HG02763 (cell line): Measurements from ENCODE around the gene ABHD12B.

ENCODE experiments used
- ATAC-seq: cut with Tn5 transposase; IDR thresholded peaks from one replicate; pipeline ENCODE4 v1.9.1; 2021; ENCODE audit warnings: mild to moderate bottlenecking, moderate library complexity; ENCODE audit not compliant: unreplicated experiment

ABHD12B gene, protein sequence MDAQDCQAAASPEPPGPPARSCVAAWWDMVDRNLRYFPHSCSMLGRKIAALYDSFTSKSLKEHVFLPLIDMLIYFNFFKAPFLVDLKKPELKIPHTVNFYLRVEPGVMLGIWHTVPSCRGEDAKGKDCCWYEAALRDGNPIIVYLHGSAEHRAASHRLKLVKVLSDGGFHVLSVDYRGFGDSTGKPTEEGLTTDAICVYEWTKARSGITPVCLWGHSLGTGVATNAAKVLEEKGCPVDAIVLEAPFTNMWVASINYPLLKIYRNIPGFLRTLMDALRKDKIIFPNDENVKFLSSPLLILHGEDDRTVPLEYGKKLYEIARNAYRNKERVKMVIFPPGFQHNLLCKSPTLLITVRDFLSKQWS

DNA sequence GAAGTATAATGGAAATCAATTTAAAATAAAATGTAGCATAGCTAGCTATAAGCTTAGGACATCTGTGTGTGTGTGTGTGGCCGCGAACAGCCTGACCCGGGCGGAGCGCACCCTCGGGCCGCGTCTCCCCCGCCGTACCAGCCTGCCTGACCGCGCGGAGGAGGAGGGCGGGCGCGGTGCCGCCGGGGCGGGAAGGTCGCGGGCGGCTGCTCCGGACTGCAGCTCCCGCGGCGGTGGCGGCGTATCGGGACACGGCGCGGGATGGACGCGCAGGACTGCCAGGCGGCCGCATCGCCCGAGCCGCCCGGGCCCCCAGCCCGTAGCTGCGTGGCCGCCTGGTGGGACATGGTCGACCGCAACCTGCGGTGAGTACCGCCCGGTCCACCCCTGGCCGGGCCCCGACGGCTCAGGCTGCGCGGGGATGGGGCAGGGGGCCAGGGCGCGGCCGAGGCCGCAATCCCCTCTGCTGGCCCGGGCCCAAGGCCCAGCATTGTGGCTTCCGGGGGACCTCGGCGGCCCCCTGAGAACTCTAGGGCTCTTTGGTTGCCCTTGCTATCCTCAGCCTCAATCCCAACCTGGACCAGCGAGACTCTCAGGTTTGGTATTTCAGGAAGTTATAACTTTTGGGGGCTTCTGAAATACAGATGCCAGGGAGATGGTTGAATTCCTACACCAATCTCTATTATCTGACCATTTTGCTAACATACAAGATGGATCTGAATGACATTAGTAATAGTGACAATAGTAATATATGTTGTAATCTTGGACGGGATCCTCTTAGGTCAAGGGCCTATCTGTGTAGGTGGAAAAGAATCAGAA, at the start of gene ABHD12B:
TSS of gene ABHD12B (plus strand) at position 140 of the 819 bp plus-strand sequence. CDS start at position 262, 122 bp downstream.
- ATAC-seq: no peak

DNA sequence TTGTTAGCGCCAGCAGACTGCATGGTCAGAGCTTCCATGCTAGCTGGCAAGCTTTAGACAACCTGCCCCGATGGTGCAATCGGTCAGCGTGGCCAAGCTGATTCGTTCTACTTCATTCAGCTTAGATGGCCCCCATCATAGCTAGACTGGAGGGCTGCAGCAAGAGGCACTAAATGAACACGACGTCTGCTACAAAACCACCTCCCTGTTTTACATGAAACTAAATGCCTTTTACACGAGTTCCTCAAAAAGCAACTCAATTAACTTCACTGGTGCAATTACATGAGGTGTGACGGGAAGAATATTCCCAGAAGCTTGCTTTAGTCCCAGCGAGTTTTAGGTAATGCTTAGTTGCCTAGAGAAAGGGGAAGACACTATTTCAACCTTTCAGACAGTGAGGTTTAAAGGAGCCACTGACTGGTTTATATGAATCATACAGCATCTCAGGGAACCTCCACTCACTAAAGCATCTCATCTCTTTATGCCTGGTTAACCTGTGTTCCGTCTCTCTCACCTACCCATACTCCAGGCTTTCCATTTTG, 49.3 kb upstream of the ABHD12B start:
- ATAC-seq: no peak

DNA sequence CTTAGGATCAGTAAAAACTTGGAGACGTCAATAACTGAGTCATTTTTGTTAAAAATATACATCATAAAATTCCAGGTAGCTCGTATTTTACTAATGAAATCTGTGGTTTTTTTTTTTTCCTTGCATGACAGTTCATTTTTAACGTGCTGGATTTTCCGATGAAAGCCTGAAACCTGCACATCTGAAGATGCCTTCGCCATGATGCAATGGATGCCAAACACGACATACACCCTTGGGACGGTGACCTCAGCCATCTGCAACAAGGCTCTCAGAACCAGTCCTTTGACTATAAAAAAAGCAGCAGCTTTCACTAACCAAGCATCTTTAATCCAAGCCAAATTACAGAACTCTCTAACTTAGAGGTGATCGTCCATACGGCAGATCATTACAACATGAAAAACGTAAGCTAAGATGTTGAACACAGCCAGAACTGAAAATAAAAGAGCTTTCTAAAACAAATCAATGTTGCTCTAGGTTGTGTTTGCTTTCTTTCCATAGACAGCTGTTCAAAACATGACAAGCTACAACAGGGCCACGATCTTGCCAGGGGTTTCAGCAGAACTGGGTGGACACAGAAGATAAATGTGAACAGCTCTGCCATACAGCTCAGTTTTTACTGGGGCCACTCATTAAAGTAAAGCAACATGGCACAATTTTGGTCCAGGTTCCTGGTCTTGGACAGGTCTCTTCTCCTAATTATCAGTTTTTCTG, 48.6 kb upstream of the ABHD12B start:
- ATAC-seq: peak; percentile 16

DNA sequence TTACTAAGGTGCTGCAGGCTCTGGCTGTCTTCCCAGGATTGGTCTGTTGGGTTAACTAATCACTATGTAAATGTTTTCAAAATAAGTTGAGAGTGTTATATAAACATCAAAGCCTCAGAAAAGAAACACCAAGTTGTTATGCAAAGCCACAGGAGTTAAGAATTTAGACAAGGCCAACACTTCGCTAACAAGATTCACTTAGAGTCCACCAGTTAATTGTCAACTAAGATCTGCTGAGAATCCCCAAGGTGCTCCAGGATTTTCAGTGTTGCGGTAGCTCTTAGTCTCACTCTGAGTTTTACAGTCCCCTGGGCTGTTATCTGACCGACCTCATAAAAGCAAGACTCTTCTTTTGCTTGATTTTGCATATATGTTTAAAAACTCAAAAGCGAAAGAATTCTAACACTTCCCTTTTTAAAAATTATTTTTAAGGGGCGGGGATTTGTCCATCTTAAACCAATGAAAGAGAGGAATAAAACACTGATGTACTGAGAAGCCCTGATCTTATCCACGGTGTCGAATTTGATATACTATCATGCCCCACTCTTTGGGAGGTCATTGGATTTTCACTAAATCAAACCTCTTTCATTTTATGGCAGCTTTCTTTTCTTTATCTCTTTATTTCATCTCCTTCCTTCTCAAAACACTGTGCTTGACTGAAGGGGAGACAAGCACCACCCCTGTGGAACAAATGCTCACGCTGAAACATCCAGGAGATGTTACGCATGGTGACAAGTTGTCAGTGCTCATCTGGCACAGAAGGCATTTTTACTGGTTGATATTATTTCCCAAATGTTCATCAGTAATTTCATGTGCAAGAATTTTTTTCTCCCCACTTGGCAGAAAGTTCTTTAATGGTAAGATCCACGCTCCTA, 47.9 kb upstream of the ABHD12B start:
- peak; percentile 65 for ATAC-seq

DNA sequence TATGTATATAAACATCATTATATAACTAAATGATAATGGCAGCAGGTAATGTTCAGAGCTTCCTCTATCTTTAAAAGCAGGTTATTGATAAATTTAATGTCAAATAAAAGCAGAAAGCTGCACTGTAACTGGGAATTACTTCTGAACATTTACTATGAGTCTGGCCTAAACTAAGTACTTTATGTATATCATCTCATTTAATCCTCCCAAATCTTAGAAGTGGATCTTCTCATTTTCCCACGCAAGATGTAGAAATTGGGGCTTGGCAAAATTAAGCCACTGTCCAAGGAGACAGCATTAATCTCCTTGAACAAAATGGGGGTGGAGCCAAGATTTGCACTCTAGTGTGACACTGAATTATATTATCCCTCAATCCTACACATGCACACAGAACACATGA, 46.5 kb upstream of the ABHD12B start:
- no peak for ATAC-seq

DNA sequence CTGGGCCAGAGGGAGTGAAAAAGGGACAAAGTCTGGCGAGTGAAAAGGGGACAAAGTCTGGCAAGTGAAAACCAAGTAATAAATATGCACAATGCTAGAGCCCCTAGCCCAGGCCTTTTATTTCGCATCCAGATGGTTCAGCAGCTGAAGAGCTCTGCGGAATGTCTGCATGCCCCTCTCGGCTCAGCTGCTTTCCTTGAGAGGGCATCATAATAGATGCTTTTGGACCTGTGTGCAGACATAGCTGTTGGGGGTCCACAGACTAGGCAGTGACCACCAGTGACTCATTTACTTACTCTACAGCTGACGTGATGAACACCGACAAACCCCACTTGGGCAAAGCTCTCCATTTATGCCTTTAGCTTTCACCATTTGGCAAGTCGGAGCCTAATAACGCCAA, 45.2 kb upstream of the ABHD12B start:
- ATAC-seq: no peak

DNA sequence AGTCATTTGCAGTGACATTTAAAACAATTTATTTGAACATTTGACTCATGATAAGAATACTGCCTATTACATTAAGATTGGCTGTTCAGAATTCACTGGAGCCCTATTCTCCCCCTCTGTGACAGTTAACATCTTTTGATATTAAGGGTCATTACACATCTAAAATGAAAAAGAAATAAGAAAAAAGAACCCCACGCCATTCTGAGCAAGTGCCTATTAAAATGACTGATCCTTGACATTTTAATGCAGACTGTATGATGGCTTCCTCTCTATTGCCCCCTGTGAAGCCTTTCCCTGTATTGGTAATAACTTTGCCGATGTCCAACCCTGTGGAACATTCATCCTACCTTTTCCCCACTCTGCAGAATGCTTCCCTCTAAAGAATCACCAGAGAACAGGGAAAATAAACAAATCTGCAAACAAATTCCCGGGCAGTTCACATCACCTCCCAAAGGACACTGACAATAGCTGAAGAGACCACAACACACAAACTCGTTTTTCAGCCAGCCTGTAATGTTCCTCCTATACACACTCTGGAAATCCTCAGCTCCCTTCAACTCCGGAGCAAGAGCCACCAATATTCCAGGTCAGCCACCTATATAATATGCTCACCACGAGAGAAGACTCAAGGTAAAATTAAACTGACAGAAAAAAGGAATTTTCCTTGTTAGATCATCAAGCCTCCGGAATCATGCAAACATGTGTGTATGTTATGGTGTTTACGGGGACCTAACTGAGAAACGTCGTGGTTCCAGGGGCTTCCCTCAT, 42.9 kb upstream of the ABHD12B start:
- ATAC-seq: no peak

DNA sequence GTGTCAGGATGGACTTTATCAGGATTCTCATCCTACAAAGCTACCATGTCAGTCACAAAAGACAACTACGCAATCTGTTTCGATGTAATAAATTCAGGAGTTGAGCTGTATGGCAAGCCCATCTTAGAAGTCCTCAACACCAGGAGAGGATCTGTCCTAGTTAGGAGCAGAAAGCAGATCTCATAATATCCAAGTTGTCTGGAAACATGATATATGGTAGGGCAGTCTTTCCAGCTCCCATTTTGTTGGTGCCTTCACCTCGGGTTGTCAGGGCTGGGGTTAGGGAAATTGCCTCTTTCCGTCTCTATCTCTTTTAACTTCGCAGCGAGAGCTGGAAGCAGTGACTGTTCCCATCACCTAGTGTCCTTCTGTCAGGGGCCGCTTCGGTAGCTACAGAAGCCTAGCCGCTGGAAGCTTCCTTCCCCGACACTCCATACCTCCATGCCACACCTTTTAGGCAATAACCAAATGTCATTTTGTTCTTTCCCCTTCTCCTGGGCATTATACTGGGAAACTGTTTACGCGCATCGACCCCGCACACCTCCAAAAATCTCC, 42.3 kb upstream of the ABHD12B start:
- no peak for ATAC-seq

DNA sequence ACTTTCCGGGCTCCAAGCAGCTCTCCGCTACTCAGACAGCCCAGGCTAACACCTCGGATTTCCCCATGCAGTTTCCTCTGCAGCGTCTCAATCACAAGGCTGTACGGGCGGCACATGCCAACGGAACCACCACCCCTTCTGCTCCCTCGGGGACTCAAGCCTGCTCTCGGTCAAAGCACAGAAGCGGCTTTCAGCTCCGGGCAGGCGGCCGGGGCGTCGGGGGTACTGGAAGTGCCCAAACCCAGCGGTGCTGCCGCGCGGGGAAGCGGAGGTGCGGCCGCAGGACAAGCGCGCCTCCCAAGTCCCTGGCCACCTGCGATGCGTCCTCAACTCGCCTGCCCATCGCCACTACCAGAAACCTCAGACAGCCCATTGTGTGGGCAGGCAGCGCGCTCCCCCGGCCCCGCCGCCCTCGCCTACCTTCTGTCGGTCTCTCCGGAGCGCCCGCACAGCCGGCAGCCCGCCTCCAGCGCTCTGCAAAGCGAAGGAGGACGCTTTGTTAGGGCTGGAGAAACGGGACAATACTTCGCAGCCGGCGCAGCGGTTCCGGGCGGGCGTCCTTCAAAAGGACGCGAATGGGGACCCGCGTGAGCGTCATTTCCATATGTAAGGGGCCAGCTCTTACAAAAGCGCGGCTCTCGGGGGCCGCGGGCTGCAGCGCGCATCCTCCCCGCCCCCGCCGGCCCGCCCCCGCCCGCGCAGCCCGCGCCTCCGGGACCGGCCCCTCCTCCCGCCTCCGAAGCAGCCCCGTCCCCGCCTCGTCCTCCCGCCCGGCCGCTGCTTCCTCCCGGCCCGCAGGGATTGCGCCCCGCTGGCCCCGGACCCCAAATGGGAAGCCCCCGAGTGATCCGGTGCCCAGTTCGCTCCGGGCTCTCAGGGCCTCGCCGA, 41.6 kb upstream of the ABHD12B start:
- ATAC-seq: peak; percentile 39

DNA sequence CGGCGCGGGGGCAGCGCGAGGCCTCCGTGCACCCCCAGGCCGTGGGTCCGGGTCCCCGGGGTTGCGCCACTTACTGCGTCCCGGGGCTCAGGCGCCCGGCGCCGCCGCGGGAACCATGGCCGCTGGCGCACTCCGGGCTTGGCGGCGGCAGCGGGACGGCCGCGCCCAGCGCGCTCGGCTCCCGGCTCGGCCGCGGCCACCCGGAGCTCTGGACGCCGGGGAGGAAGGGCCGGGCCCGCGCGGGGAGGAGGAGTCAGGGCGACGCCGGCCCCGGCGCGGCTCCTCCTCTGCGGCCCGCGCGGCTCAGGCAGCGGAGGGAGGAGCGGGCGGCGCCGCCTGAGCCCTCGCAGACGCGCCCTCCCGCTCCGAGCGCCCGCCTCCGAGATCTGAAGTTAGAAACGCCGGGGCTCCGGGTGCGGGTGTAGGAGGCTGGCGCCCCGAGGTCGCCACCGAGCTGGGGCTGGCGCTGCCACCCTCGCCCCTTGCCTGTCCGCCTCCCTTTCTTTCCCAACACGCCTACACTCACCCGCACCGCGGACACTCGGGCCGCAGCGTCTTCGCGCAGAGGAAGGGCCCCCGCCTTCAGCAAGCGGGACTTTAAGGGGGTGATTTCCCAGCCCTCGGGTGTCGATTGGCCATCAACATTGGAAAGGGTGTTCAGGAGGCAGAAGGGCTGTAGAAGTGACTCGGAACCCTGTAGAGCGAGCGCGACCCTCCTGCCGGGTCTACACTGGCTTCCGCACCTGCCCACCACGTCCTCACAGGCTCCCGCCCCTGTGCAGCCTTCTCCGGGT, 40.7 kb upstream of the ABHD12B start, which contains the start of gene NIN:
TSS of gene NIN (minus strand) at position 231 of the 794 bp plus-strand sequence. CDS start 9,106 bp downstream, outside the sequence.
- ATAC-seq: peak; percentile 80

DNA sequence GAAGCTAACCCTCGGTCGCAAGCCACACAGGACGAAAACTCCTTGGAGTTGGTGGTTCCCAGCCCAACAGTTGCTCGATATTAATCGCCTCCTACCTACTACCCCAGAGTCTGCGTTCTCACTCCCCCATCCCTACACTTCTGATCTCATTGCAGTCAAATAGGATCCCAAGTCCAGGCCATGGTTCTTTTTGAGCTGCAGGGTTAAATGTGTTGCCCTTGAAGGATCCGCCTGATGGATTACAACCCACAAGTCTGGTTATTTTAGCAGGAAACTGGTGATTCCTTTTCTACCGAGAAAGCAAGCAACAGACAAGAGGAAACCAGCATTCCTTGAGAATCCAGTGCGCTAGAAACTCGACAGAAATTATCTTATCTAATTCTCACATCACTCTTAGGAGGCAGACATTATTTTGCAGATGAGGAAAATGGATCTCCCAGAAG, 40.1 kb upstream of the ABHD12B start:
- no peak for ATAC-seq

DNA sequence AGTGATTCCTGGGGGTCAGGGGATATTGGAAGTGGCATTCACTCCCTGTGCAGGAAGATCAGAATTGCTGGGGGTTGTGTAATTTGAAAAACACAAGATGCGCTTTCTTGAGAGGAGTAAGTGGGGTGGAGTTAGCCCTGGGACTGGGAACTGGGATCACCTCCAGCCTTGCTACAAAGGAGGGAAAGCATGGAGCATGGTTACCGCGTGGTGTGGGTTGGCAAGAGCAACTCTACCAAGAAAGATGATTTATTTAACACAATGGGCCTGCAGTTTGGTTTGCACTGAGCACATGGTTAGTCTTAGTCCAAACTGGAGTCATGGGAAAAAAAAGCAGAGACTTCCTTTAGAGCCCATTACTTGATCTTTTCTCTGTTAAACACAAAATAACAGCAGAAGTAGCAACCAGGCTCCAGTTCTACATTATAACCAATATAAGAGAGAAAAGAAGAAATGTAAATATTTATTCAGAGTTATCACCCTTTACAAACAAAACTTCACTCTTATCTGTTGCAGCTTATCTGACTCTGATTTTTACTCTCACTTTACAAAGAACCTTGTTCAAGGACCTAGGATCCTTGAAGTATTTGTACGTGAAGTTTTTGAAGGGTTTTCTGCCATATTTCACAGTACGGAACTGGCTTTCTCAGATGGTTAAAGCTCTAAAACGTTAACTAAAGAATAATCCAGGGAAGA, 38.8 kb upstream of the ABHD12B start:
- ATAC-seq: no peak

DNA sequence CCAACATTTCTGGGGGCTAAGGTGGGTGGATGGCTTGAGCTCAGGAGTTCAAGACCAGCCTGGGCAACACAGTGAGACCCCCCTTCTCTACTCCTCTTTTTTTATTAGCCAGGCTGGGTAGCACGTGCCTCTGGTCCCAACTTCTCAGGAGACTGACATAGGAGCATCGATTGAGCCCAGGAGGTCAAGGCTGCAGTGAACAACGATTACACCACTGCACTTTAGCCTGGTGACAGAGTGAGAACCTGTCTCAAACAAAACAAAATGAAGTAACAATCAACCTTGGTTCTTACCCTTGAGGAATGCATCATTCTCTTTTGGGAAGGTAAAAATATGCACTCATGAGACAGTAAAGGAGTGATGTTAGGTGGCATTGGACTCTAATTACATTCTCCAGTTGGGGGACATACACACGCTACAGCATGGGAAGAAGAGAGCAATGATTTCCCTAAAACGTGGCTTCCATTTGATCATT, 37.0 kb upstream of the ABHD12B start:
- no peak for ATAC-seq

DNA sequence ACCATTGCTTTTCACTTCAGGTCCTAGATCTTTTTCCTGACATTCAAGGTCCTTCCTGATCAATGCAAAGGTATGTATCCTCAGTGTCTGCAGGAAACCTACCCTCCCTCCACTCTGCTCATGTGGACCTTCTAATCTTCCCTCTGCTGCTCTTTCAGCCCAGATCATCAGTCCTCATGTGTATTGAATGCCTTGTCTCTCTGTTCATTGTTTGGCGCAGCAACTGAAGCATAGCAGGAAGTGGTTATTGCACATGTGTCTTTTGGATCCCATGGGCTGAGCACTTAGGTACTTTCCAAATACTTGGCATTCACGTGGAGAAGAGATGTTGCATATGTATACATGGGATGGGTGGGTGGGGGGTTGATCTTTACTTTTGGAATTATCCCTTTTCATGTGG, 36.6 kb upstream of the ABHD12B start:
- no peak for ATAC-seq

DNA sequence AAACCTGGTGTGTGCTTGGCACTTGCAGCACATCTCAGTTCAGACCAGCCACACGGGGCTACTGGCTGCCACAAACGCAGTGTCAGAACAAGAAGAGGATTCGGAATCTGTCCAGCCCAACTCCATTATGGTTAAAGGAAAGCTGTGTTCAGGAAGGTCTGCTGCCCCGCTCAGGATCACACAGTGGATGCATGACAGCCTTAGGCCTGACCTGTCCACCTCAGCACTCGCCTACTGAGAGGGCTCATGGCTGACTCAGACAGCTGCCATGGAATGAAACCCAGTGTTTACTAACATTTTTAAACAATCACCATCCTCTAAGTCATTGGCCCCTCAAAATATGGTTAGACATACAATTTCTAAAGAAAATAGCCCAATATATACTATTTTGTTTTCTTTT, 35.3 kb upstream of the ABHD12B start:
- no peak for ATAC-seq

DNA sequence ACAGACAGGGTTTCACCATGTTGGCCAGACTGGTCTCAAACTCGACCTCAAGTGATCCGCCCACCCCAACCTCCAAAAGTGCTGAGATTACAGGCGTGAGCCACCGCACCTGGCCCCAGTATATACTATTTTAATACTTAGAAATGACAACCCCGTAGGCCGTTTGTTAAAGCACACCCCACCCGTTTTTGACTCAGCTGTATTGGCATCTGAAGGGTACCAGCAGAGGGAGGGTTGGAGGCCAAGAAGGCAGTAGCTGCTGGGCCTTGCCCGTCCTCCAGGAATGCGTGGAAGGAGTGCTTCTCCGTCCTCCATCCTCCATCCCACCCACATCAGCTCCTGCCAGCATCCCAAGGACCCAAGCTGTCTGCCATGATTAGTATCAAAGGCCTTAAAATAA, 34.6 kb upstream of the ABHD12B start:
- ATAC-seq: no peak
